Right hindlimb (tissue), 1 donor: Measurements from ENCODE around the gene PCNX2.

Experiments used
- DNase-seq: peaks from one replicate; pipeline ENCODE4 v3.0.0-alpha.2; 2018

Gene PCNX2

GRCh38 chr1:233313434-233314155, 18.1 kb upstream of the PCNX2 start:
- DNase-seq, result no peak

- DNase-seq, result no peak
Observed at GRCh38 chr1:233304489-233305102, 9.1 kb upstream of the PCNX2 start.

DNA sequence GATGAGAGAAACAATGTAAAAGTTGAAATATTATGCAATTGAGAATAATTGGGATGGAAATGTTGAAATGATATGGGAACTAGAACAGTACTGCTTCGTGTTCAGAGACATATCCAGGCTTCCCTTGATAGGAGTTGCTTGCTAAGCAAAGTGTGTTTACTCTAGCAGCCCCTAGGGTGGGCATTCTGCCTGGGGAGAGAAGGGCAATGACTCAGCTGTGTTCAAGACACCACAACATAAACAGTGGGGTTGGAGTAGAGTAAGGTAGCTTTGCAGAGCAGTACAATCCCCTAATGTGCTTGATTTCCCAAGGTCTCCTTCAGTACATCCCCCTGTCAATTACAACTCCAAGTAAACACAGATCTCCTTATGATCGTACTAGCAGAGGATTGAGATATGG, 4.8 kb upstream of the PCNX2 start:
- no peak for DNase-seq

DNA sequence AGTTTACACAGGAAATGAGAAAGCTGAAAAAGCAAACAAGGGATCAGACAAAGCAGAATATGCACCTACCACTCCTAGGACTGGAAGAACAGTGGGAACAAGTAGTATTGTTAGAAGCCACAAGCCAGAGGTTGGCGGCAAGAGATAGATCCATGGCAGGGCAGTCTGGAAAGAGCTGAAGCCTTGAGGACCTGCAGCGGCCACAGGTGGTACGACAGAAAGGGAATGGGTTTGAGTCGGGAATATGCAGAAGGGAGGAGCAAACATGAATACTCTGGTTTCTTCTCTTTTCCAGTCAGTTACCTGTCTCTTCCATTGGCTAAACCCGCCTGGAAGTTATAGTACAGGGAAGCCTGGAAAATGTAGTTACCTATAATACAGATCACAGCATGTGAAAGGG, 3.9 kb upstream of the PCNX2 start:
- no peak for DNase-seq

GRCh38 chr1:233295975-233296322, 424 bp upstream of the PCNX2 start:
- DNase-seq, result no peak

DNA sequence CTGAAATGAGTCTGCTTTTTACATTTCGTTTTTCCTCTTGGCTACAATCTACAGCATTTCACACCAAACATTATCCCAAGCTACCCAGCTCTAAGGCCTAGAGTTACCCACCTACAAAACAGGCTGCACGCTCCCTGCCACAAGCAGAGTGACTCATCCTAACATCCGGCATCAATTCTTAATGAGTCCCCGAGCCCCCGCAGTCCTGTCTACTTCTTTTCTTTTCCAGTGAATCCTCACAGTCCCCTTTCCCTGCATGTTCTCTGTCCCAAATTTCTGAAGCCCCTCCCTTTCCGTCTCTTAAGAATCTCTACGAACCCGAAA, 650 bp downstream of the PCNX2 start:
- peak; percentile 40 for DNase-seq

GRCh38 chr1:233293556-233294446, 1.7 kb downstream of the PCNX2 start:
- DNase-seq, result no peak

DNA sequence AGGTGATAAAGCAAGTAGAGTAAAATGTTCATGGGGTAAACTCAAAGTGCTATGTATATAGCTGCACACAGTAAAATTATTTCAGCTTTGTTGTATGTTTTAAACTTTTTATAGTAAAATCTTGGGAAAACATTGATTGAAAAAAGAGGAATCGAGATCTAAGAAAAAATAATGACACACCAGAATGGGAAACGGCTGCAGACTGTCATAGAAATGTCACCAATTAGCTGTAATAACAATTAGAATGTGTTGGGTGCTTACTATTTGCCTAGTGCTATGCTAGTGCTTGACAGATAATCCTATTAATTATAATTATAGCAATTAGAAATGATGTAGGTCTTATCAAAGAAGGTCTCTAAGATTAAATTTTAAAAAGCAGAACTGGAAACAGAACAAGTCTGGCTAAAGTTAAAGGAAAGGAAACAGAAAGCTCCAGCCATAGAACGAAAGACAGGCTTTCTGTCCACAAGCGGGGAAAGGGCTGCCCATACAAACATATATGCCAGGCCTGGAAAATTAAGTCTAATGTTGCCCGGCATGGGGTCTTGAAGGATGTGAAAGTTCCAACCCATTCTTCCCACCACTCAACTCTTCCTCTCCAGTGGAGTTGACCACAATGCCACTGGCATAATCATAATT, 5.0 kb downstream of the PCNX2 start:
- no peak for DNase-seq

DNA sequence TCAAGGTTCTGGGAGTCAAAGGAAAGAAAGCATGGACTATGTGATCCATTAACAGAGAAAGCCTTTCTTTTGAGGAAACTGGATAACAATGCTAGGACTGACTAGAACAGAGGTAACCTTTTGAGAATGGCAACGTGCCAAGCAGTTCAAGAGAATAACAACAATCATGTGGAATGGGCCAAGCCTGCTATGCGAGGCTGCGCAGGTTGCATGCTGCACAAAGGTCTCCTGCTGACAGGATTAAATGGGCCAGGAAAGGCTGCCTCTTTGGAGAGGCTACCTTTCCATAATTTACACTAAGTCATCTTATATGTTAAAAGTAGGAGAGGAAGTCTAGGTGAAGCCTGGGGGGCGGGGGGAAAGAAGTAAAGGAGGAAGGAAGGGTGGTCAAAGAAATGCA, 5.8 kb downstream of the PCNX2 start:
- DNase-seq, result no peak

DNA sequence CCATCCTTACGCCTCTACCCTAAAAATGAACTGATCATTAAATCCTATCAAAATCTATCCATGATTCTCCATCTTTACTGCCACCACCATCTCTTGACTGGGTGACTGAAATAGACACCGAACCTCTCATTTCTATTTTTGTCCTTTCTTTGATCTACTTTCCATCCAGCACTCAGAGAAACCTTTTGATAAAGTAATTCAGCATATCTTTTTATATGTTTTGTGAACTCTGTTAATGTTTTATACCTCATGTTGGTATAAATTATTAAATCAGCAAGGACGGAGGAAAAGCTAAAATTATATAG, 13.0 kb downstream of the PCNX2 start:
- DNase-seq, result no peak

- no peak for DNase-seq
Observed at GRCh38 chr1:233281711-233282581, 13.6 kb downstream of the PCNX2 start.

- DNase-seq, result no peak
Observed at GRCh38 chr1:233279971-233280370, 15.6 kb downstream of the PCNX2 start.

- DNase-seq, result no peak
Observed at GRCh38 chr1:233278631-233279030, 16.9 kb downstream of the PCNX2 start.

DNA sequence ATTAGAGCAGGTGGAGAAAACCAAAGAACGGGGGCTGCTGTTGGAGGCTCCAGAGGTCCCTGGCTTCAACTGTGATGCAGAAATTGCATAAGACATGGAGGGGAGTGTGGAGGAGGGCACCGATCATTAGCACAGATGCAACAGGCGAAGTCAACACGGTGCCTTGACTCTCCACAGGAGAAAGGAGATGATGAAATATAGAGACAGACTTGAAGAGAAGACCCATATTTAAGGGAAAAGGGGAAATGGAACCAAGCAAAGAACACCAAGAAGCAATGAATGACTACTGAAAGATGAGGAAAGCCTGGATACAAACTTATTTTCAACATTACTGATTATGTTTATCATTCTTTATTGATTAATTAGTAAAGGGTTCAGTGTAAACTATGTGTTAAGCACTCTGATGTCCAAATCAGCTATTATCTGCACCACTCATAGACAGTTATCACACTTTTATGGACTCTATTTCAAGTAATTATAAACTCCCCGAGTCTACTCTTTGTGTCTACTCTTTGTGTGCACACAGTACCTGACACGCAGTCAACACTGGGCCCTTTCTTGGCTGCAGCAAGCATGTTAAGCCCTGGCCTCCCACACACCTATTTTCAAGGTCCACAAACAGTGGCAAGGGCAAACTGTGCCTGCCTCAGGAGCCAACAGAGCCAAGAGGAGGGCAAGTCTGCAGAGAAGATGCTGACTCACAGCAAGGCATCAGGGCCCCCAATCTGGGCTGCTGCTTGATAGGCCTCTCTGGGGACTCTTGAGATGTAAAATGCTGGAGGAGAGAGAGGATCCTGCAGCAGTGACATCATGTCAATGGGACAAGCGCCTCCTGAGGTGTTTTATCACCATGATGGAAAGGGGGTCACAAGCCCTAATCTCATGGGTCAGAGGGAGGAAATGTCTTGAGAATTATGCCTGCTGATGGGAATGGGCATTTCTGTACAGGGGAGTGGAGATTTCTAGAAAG, 17.6 kb downstream of the PCNX2 start:
- DNase-seq, result no peak

- DNase-seq, result no peak
Observed at GRCh38 chr1:233269656-233270055, 25.9 kb downstream of the PCNX2 start.

DNA sequence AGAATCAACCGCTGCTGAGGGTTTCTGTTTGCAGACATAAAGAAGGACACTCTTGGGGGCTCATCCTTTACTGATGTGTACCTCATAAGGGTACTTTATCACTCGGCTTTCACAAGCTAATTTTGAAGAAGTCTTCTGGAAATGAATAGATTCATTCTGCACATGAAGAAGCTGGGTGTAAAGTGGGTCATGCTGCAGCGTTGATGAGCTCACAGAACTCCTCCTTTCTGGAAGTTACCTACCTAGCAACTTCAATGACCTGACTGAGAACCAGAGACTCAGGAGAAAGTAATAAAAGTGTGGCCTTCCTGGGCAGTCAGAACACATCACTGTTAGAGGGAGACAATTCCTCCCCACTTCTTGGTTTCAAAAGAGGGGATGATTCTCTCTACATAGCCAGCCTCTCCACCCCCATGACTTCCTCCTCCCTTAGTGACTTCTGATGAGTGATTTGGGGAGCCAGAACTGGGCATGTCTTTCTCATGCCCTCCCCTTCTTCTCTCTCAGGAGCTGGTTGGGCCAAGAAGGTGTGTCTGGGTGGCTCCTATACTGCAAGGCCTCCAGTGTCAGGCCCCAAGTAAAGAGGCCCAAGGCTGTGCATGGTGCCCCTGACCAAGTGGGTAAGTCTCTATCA, 27.0 kb downstream of the PCNX2 start:
- DNase-seq, result no peak

DNA sequence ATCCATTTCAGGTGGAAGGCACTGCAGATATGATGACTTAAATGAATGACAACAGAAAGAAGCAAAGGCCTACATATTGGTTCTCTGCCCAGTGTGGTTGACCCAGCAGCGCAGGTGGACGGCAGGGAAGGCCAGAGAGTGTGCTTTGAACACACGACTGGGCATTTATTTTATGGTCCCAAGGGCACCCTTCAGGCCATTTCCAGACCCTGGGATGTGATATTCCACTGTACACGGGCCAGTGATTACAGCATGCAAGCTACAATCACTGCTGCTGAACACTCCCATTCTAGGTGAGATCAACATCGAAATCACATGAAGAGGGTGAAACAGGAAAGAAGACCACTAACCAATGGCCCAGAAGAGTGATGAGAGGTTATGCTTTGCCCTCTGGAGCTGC, 33.8 kb downstream of the PCNX2 start:
- no peak for DNase-seq

DNA sequence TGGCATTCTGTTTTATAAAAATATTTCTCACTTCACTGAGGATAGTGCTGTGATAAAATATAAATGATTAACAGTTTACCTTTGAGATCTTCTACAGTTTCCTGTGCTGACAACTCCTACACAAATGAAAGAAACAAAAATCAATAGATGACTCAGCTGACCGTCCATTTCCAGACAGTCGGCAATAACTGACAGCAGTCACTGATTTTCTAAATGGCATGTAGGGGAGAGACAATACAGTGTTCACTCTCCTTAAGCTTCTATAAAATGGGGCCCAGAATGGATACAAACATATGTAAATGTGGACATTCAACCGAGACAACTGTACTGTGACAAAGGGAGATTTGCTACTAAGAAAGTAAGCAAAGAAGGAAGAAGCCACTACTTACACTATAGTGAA, 34.3 kb downstream of the PCNX2 start:
- no peak for DNase-seq

DNA sequence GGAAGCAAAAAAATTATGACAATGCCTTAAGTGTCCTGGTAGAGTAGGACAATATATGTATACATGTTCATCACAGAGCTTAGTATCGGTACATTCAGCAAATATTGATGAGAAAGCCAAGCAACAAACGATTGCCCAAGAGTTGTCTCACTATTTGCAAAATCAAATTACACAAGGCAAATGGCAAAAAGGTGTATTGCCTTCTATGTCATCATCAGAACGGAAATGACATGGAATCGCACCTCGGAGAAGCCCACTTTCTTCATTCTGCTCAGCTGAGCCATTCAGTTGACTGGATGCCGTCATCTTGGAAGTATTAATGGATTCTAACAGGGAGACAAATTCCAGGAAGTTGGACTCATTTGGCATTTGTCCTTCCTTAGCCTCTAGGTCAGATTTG, 37.7 kb downstream of the PCNX2 start:
- DNase-seq, result no peak

DNA sequence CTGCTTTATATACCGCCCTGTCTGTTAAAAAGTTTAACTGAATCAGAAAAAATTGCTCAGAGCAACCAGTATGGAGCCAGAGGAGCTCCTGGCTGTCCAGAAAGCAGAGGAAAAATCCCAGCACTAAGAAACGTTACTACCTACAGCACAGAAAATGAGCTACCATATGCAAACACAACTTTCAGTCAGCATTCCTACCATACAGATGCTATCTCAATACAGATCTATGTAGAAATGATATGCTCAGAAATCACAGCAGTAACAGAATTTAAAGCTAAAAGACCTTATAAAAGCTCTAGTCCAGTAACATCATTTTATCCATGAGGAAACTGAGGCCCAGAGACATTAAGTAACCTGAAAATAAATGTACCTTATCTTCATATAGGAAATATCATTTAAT, 38.7 kb downstream of the PCNX2 start:
- no peak for DNase-seq

DNA sequence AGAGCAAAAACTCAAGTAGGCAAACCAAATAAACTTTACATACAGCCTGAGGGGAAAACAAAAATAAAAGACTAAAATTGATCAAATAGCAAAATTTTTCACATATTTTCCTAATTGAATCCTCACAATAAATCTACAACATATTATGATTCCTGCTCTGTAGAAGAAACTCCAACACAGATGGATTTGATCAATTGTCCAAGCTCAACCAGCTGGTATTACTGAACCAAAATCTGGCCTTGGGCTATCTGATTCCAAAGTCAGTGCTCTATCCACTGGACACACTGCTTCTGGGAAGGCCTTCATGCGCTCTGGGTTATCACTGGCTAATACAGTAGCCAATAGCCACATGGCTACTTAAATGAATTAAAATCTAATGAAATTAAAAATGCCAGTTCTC, 39.3 kb downstream of the PCNX2 start:
- DNase-seq, result no peak
